Mammary epithelial cell (primary cell): Measurements from ENCODE around the gene STX10.

Experiments used
- EZH2 ChIP-seq: IDR thresholded peaks from 2 replicates; pipeline ENCODE4 v1.6.1; 2012; ENCODE audit warnings: low read length, inconsistent platforms, borderline replicate concordance
- TF ChIP-seq, protein P1 (sequence below), 2 donors: IDR thresholded peaks in 1 of 2; conservative IDR thresholded peaks in 1 of 2; 2 replicates each; pipeline ENCODE4 v1.5.1; 2011 to 2012; ENCODE audit warnings: inconsistent platforms in 2 of 2, low read length in 2 of 2, mild to moderate bottlenecking in 2 of 2, control low read depth in 1 of 2, low read depth in 1 of 2; ENCODE audit not compliant: insufficient read depth in 1 of 2; ENCODE audit errors: extremely low read depth in 1 of 2

DNA sequence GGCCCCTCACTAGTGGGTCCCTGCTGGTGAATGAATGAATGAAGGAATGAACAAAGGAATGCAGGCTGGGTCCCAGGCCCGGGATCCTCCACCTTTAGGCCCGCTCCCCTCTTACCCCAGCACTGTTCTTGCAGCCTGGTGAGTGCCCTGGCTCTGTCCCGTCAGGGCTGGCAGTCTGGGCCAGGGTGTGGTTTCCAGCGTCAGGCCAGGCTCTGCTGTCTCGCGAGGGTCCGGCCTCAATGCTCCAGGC is 47.8 kb downstream of the STX10 start:
- TF ChIP-seq, protein P1, sequence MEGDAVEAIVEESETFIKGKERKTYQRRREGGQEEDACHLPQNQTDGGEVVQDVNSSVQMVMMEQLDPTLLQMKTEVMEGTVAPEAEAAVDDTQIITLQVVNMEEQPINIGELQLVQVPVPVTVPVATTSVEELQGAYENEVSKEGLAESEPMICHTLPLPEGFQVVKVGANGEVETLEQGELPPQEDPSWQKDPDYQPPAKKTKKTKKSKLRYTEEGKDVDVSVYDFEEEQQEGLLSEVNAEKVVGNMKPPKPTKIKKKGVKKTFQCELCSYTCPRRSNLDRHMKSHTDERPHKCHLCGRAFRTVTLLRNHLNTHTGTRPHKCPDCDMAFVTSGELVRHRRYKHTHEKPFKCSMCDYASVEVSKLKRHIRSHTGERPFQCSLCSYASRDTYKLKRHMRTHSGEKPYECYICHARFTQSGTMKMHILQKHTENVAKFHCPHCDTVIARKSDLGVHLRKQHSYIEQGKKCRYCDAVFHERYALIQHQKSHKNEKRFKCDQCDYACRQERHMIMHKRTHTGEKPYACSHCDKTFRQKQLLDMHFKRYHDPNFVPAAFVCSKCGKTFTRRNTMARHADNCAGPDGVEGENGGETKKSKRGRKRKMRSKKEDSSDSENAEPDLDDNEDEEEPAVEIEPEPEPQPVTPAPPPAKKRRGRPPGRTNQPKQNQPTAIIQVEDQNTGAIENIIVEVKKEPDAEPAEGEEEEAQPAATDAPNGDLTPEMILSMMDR (conservative IDR thresholded peaks at IDR 0.05 in 1 of 2, IDR thresholded peaks at IDR 0.05 in 1 of 2; ENCODE audit: extremely low read depth in 1 of 2, insufficient read depth in 1 of 2, low read depth in 1 of 2, low read length in 2 of 2), result no peak
- no peak for TF ChIP-seq EZH2
